LNCaP clone FGC (cell line): ENCODE results near the gene MACO1.

Source experiments
- DNase-seq: peaks from one replicate; pipeline ENCODE4 v3.0.0-alpha.2; 2011; ENCODE audit warnings: low read depth
- H3K4me3 ChIP-seq: 2 replicates; pipeline ENCODE4 v1.5.1; 2011; ENCODE audit warnings: mild to moderate bottlenecking, low read depth, low read length, control low read depth
- TF ChIP-seq, protein P1 (sequence below): IDR thresholded peaks from 2 replicates; pipeline ENCODE4 v1.5.1; 2012; ENCODE audit warnings: mild to moderate bottlenecking; ENCODE audit not compliant: control insufficient read depth, insufficient read depth; ENCODE audit errors: extremely low read depth

Gene MACO1

DNA sequence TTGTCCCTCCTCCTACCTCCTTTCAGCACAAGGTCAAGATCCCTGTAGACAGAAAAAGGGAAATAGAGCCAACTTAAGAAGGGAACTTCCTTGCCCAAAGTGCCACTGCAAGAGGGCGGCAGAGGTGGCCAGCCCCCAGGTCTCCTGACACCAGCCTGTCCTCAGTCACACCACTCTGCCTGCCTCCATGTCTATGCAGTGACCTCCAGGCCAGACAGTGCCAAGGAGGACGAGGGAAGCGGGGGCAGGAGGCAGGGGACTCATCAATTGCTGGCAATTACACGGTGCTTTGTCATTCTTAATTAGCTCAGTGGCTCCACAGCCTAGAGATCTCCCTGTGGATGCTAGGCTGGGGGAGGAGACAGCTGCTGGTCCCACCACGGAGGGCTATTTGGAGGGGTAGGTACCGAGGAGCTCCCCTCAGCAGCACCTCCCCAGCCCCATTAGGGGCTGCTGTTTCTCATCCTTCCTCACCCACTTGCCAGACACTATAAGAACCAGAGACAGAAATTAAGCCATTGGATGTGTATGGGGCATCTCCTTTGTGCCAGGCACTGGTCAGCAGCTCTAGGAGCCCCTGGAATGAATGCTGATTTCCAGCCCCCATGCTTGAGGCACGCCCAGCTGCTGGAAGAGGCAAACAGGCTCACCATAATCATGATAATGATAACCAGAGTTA lies 106.6 kb downstream of the MACO1 start:
- DNase-seq: no peak
- TF ChIP-seq, protein P1, sequence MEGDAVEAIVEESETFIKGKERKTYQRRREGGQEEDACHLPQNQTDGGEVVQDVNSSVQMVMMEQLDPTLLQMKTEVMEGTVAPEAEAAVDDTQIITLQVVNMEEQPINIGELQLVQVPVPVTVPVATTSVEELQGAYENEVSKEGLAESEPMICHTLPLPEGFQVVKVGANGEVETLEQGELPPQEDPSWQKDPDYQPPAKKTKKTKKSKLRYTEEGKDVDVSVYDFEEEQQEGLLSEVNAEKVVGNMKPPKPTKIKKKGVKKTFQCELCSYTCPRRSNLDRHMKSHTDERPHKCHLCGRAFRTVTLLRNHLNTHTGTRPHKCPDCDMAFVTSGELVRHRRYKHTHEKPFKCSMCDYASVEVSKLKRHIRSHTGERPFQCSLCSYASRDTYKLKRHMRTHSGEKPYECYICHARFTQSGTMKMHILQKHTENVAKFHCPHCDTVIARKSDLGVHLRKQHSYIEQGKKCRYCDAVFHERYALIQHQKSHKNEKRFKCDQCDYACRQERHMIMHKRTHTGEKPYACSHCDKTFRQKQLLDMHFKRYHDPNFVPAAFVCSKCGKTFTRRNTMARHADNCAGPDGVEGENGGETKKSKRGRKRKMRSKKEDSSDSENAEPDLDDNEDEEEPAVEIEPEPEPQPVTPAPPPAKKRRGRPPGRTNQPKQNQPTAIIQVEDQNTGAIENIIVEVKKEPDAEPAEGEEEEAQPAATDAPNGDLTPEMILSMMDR: no peak
- H3K4me3 ChIP-seq: no peak overlapping the region

DNA sequence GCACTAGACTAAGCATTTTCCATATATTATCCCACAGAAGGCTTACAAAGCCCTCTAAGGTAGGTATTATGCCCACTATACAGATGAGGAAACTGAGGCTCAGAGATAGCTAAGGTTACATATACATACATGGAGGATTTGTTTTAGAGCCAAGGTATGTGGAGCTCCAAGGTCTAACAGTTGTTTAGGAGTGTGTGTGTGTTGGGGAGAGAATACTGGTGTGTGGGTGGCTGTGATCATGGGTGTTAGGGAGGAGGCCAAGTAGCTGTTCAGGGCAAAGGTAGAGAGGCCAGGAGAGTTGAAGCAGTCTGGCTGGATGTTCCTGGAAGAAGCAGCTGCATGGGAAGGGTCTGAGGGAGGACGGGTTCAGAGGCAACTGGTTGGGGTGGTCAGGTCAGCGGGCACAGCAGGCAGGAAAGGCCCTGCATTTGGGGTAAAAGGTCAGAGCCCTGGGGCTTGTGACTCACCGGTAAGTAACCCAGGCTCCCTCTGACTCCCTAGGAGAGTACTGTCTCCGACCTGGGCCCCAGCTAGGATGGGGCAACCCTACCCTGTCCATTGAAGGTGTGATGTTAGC lies 107.6 kb downstream of the MACO1 start:
- no peak overlapping the region for H3K4me3 ChIP-seq
- TF ChIP-seq, protein P1: no peak
- no peak for DNase-seq

DNA sequence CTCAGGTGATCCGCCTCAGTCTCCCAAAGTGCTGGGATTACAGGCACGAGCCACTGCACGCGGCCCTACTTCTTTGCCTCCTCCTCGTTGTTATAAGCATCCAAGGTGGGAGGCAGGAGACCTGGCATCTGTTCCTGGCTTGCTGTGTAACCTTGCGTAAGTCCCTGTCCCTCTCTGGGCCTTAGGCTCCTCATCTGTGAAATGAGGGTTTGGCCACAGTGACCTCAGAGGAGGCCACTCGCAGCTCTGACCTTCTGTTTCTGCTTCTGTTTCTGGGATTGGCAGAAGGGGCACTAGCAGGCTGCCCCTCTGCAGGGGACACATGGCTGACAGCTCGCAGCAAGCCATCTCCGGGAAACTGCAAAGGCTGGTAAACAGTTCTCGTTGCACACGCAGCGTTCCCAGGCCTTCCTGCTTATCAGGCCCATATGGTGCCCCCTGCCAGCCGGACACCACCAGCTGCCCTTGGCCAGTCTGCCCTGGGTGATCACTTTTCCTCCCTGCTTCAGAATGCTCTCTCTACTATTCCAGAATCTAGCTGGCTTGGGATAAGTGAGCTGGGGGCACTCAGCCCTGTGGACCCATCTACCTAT lies 110.1 kb downstream of the MACO1 start:
- no peak overlapping the region for H3K4me3 ChIP-seq
- TF ChIP-seq, protein P1: no peak
- no peak for DNase-seq

DNA sequence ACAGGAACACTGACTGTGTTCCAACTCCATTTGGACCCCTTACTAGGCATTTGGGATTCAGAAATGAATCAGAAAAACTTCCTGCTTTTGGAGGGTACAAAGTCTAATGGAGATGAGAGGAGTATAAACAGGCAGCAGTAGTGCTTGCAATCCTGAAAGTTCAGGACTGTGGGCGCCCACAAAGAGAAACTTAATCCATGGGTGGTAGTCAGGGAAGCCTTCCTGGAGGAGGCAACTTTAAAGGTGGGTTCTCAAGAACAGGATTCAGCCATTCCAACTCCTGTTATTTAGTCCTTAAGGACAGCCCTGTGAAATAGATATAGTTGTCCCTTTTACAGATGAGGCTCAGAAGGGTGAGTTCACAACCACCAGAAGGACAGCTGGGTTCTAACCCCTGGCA lies 110.7 kb downstream of the MACO1 start:
- TF ChIP-seq, protein P1: no peak
- H3K4me3 ChIP-seq: no peak overlapping the region
- DNase-seq: no peak

DNA sequence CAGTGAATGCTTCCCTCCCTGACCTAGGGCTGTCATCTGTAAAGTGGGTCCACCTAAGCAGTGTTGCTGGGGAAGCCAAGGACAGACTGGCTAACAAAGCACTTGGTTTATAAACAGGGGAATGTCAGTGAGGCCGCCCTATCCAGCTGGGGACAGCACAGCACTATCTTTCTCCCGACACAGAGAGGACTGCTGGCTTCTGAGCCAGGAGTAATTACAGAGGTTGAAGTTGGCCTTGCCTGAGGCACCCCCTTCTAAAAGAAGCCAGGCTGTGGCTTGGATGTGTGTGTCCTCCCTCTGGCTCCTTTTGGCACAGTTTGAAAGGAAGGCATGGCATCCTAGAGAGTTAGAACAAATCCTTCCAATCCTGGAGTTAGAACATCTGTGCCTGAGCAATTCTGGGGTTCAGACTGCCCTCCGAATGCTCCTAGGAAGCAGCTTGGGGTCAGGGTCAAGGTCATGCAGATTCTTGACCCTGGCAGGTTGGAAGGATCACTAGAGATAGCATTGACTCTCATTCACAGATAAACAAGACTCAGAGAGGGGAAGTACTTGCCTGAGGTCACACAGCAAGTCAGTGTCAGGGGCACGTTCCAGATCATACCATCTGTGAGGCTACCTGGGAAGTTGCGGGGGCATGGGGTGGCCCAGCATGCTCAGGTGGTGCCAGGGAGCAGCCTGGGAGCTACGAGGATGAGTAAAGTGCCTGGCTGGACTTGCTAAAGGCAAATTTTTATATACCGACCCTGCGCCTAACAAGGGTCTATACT lies 111.4 kb downstream of the MACO1 start:
- TF ChIP-seq, protein P1: no peak
- DNase-seq: no peak
- no peak overlapping the region for H3K4me3 ChIP-seq

DNA sequence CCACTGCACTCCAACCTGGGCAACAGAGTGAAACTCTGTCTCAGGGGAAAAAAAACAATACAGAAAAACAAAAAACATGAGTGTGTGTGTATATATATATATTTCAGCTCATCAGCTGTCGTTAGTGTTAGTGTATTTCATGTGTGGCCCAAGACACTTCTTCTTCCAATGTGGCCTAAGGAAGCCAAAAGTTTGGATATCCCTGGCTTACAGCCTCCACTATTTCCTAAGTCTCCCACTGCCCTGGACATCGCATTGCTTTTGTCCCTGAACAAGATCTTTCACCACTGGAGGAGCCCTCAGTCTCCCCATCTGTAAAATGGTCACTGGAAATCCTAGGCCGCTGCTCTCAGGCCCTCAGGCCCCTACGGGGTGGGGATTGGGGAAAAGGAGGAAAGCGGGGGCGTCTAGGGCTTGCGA lies 112.3 kb downstream of the MACO1 start:
- H3K4me3 ChIP-seq: peak overlapping the region; percentile 19; the same call in 1 of the 2 replicates
- no peak for DNase-seq
- TF ChIP-seq, protein P1: no peak
